ENCODE results near the gene TXNDC5.

The TXNDC5 gene

DNA sequence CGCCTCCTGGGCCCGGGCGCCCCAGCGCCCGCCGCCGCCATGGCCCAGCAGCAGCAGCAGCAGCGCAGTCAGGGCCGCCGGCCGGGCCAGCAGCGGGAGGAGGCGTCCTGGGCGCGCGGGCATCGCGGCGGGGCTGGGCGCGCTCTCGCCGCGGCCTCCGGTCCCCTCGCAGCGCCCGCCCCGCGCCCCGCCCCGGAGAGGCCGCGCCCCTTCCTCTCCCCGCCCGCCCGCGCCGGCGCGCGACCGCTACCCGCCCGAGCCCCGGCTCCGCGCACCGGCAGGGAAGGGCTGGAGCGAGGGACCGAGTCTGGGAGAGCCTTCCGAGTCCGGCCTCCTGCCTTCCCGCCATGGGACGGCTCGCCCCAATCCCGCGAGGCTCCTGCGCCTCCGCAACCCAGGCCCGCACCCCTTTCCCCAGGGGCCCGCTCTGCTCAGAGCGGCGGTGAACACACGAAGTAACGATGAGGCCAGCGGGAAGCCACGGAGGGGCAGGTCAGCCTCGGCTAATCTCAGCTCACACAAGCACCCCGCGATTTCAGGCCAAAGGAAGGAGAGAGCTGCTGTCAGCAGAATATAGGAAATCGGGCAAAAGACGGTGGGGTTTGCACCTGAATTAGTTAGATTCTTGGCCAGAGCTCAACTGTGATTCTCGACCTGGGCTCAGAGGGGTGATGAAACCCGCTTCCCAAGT lies at the start of gene TXNDC5:
TXNDC5 (minus strand) TSS at position 135 of the 691 bp plus-strand sequence; CDS start at position 123, 12 bp downstream.
- DNase-seq (ENCODE audit: low read depth in 2 of 2), result peak; percentile 23 to 53

DNA sequence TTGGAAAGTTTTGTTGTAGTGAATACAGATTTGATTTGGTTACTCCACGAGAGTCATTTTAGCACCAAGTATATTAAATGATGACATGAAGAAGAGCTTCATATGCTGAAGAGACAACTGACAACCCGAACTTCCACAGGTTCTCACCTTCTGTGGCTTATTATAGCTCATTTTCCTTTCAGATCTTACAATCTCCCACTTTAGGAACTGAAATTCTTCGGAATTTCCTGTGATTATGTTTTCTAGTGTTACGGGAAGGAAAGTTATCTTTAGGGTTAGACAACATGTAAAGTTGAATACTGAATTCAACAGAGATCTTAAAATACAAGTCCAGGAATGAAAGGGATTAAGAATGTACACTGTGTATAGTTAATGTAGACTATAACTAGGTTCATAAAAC lies 49.6 kb upstream of the TXNDC5 start:
- no peak for DNase-seq (ENCODE audit: low read depth in 2 of 2)

DNA sequence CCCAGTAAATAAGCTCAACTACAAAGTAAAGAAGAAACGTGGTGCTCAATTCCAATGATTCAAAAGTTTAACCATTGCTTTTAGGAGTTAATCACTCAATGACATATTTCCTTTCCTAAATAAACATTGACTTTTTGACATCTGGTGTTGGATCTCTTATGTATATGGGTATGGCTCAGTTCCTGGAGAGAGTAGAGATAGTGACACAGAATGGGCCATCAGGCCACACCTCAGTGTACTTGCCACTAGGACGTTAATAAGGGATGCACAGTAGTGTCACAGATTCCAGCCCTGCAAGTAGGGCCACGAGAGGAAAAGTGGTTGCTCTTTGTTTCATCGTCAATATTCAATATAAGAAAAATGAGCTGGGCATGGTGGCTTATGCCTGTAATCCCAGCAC lies 48.9 kb upstream of the TXNDC5 start:
- DNase-seq (ENCODE audit: low read depth in 2 of 2), result no peak

DNA sequence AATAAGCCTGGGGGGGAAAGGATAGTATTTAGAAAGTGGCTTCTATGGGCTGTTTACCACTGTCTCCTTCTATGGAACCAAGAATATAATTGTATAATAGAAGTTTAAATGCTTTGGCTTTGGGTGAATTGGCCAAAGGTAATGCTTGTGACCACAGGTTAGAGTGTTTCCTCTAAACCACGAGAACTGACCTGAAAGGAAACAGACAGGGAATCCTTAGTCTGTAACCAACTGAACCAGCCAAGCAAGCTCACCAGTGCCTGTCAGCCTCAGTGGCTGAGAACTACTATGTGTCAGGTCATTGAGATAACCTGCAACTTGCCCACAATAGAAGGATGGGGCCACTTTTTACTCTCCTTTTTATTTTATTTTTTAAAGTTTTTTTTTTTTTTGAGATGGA lies 47.9 kb upstream of the TXNDC5 start:
- no peak for DNase-seq (ENCODE audit: low read depth in 2 of 2)

DNA sequence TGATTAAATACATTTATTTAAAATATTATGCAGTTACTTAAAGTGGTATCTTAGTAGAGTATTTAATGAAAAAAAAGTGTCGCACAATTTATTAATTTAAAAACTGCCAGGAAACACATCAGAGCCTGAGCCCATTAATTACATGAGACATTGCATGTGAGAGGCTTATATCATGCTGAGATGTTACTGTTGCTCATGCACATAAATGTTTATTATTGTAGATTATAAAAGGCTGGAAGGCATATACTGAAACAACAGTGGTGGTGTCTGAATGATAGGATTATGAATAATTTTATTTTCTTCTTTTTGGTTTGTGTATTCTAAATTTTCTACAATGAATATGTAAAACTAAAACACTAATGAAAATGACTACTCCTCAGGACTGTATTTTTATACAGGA lies 45.7 kb upstream of the TXNDC5 start:
- DNase-seq (ENCODE audit: low read depth in 2 of 2), result no peak

DNA sequence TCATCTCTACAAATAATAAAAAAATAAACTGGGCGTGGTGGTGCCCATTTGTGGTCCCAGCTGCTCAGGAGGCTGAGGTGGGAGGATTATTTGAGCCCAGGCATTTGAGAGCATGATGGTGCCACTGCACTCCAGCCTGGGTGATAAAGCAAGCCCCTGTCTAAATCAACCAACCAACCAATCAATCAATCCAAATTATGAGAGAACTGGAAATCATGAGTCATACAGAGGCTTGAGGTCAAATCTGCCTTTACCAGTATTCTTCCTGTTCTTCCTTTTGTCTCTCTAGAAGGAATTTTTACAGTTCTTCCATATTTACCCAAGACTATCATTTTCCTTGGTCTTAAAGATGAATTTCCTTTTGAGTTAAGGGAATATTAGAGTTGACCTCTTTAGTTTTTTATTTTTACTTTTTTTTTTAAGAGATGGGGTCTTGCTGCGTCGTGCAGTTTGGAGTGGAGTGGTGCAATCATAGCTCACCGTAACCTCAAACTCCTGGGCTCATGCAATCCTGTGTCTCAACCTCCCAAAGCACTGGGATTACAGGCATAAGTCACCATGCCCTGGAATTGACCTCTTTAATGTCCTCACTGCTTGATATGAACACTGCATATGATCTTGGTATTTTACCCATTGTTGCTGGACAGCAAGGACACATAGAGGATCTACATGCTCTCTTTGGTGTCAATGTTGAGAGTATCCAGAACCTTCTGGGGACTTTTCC lies 44.1 kb upstream of the TXNDC5 start:
- DNase-seq (ENCODE audit: low read depth in 2 of 2), result no peak

DNA sequence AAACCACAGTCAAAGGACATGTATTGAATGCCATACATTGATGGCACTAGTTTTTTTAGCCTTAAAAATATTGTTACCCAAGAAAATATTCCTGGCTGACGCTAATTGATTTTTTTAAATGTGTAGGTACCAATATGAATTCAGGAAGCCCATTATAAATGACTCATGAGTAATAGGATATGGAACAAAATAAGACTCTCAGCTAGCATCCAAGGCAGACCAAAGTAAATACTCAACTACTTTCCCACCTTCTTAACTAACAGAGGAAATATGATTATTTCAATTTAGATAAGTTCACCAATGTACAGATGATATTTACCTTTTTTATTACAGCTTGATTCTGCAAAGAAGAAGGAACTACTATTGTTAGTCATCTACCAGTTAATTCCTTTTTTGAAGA lies 43.2 kb upstream of the TXNDC5 start:
- no peak for DNase-seq (ENCODE audit: low read depth in 2 of 2)

DNA sequence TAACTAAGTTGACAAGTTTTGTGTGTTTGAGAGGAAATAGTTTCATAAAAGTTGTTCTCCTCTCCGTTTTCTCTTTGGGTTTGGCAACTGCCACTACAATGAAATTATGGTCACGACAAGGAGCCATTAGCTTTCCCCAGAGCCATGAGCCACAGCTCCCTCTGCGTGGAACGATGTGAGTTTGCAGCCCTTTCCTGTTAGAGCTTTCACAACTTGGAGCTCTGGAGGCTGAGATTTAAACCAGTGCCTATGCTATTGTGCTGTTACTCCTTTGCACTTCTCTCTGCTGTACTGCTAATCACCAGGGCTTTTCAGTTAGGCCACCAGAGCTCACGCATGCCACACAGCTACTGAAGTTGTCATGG lies 29.3 kb upstream of the TXNDC5 start:
- DNase-seq (ENCODE audit: low read depth in 2 of 2), result no peak

DNA sequence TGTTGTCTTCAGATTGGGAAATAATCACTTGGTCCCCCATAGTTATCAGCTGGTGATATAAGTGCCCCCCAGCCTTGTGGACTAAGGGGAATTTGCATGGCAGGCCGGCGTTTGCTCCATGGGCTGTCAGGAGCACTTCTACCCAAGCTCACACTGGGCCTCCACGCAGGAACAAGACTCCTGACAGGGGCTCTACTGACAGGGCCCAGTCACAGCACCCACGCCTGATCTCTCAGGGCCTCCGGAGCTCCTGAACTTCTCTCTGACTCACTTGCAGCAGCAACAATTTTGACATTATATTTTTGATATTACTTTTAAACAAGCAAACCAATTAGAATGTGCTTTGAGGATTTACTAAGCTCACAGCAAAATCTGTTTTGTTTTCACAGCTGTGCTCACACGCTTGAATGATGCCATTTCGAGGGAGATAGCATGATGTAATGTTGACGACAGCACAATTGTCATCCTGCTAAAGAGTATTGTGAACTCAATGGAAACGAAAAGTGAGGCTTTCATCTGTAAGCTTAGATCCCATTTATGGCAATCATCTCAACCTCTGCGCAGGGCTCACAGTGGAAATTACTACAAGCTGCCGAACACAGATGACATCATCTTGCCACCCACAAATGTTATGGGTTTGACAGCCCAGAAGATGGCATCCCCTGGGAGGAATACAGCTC lies 28.7 kb upstream of the TXNDC5 start:
- DNase-seq (ENCODE audit: low read depth in 2 of 2), result no peak

DNA sequence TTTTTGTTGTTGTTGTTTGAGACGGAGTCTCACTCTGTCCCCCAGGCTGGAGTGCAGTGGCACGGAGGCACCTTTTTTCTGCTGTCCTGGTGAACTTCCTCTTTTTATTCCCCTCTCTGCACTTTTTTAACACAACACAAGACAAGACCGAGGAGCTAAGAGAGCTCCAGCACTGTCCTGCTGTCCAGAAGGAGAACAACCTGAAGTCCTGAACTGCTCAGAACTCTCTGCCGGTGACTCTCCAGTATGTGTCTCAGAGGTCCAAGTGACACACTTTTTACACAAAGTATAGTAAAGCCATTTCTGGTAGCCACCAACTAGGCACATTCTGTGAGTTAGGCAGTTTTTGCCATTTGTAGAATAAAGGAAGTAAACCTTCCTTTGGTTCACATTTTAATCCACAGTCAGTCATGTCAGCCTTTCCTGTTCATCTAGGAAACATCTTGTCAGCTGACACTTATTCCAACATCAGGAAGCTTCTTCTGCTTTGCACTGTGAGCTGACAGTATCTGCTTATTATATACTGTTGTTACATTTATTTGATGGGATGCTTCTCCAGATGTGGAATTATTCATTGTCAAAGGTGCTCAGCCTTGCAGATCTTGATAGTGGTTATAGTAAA lies 28.1 kb upstream of the TXNDC5 start:
- no peak for DNase-seq (ENCODE audit: low read depth in 2 of 2)

DNA sequence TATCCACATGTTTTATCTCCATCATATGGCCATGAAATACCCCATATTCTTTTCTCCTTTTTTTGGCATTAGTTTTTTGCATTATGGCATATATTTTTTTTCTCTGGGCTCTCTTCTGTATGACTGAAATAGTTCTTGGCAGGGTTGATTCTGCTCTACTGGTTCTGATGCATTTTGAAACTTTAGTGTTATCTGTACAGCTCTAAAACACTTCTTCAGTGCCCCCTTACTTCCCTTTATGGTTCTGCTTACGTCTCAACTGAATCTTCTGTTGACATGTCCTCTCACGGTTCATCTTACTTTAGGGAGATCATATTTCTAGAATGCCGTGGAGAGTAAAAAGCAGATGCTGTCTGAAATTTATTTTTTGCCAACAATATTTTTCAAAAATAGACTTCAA lies 23.2 kb upstream of the TXNDC5 start:
- DNase-seq (ENCODE audit: low read depth in 2 of 2), result no peak

DNA sequence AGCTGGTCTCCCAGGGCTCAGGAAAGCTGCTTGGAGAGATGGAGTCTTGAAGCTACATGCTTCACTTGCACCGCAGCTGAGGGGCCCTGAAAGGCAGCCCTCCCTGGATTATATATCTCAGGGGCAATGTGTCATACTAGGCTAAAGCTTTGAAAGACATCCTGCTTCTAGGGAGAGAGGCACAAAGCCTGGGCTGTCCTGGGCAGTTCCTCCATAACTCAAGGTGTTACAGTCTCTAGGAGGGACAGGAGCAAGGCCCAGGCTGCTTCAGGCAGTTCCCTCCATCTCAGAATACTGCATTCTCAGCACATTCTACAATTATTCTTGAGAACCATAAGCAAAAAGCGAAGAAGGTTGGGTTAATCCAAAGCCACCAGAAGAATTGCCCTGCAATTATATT lies 22.0 kb upstream of the TXNDC5 start:
- no peak for DNase-seq (ENCODE audit: low read depth in 2 of 2)

DNA sequence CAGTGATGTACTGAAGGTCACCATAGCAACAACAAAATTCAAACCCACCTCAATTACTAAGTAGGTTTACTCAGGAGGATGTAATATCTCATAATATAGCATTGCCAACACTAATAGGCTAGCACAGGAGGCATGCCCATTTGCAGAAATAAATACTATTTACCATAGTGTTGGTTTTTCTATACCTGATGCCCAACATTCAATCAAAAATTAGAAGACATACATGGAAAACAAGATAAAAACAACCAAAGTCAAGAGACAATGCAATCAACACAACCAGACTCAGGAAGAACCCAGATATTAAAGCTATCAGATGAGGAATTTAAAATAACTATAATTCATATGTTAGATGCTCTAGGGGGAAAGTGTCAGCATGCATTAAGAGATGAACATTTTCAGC lies 14.3 kb upstream of the TXNDC5 start:
- no peak for DNase-seq (ENCODE audit: low read depth in 2 of 2)

DNA sequence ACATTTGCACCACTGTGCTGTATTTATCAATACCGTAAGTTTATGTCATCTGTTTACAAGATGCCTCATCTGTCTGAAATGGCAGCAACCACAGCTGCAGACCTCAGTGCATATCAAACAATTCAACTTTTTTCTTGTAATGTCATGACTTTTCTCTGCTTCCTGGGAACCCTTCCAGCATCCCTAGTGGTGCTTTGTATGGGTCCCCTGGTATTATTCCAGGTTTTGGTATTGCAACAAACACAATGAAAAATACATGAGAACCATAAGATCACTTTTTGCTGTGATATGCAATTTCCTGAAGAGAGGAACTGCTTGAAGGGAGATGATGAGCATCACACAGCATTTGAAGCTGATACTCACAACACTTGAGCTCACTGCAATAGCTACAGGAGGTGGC lies 12.0 kb upstream of the TXNDC5 start:
- DNase-seq (ENCODE audit: low read depth in 2 of 2), result no peak

DNA sequence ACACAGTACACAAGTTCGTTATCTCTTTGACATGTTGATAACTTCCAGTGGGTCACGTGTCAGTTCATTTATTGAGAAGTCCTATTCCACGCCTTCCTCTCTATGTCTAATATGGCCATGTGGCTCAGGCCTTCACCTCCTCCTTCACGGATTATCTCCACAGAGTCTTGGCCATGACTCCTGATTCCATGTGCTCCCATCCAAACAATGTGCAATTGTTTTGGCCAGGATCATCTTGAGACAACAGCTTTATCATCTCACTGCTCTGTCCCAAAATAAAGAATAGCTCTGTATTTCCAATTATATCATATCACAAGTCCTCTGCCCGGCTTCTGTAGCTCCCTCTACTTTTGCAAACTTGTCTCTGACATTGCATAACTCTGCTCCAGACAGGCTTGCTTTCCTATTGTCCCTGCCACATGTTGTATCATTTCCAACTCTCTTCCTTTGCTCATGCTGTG lies 11.1 kb upstream of the TXNDC5 start:
- DNase-seq (ENCODE audit: low read depth in 2 of 2), result no peak

DNA sequence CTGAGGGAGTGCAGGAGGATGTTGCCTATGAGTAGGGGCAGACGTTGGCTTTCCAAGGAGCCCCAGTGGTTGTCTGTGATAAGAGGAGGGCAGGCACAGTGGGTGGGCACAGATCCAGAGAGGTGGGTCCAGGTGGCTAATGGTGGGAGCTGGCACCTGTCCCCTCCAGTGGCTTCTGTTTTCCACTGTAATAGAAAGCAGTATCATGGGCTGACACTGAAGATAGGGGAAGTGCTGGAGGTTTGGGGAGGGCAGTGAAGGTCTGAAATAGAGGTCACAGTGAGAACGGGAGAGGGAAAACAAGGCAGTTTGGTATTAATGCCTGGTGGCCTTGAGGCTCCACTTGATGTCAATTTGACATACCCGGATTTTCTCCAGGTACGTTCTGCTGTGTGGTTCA lies 10.5 kb upstream of the TXNDC5 start:
- DNase-seq (ENCODE audit: low read depth in 2 of 2), result no peak

DNA sequence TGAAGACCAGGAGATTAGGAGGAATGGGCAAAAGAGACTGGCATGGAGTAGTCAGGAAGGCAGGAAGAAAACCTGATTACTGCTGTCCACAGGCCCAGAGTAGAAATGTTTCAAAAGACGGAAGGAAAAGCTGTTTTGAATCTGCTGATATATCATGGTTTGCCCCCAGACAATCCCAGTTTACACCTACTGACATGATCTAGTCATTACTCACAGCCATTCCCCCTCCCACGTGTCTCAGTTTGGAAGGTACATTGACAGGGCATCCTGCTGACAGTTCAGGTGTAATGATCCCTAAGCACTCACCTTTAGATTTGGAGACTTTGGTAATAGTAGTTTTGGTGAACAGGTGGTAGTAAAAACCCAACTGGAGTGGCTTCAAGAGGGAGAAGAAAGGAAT lies 9.8 kb upstream of the TXNDC5 start:
- DNase-seq (ENCODE audit: low read depth in 2 of 2), result no peak

DNA sequence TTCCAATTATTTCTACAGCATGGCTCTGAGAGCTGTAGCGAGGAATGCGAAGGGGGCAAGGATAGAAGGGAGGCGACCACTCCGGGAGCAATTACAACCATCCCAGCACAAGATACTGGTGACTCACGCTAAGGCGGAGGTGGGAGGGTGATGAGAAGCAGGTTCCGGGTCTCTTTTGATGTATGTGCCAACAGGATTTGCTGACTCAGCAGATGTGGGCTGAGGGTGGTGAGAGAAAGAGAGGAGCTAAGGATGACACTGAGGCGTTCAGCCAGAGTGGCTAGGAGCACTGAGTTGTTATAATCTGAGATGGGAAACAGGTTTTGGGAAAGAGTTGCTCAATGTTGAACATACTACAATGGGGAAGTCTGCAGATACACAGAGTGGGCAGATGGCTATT lies 9.3 kb upstream of the TXNDC5 start:
- no peak for DNase-seq (ENCODE audit: low read depth in 2 of 2)

DNA sequence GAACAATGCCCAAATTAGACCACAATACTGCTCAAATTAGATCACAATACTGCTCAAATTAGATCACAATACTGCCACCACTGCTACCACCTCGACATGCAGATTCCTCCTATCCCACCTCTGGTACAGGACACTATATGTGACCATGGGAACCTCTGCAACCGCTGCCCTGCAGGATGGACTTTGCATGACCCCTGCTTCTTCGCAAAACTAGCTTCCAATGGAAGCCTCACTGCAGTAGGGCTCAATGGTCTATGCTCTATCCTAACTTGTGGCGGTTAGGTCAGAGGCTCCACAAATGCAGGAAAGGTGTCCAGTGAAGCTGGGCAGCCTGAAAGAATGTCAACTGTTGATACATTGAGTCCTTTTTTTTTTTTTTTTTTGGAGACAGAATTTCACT lies 7.8 kb upstream of the TXNDC5 start:
- no peak for DNase-seq (ENCODE audit: low read depth in 2 of 2)

DNA sequence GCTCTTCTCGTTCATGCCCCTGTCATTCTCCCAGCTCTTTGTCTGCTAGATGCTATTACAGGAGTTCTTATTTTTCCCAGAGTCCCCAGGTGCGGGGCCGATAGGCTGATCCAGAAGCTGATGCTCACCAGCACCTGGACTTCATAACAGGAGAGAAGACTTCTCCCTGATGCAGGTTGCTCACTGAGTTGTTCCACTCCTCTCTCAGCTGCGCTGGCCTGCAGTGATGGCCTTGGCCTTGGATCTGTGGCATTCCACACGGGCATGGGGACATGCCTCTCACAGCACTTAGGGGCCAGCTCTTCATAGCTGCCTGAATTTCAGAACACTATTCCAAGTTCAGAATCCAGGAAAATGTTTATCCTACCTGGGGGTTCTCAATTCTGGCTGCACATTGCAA lies 7.1 kb upstream of the TXNDC5 start:
- DNase-seq (ENCODE audit: low read depth in 2 of 2), result no peak

DNA sequence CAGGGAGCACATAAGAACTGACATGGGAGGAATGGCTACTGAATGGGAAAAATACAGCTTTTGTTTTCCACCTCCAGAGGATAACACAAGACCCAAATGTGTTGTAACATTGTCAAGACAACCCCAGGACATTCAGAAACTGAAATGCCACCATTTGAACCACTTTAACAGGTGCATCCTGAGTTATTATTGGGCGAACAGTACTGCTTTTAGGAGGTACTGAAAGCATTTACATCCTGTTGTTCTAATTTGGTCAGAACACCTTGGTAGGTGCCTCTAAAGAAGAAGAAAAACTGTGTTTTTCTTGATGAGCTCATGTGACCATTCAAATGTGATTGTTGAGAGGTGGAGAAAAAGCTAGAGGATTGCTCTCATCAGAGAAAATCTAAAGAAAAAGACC lies 6.4 kb upstream of the TXNDC5 start:
- DNase-seq (ENCODE audit: low read depth in 2 of 2), result no peak

DNA sequence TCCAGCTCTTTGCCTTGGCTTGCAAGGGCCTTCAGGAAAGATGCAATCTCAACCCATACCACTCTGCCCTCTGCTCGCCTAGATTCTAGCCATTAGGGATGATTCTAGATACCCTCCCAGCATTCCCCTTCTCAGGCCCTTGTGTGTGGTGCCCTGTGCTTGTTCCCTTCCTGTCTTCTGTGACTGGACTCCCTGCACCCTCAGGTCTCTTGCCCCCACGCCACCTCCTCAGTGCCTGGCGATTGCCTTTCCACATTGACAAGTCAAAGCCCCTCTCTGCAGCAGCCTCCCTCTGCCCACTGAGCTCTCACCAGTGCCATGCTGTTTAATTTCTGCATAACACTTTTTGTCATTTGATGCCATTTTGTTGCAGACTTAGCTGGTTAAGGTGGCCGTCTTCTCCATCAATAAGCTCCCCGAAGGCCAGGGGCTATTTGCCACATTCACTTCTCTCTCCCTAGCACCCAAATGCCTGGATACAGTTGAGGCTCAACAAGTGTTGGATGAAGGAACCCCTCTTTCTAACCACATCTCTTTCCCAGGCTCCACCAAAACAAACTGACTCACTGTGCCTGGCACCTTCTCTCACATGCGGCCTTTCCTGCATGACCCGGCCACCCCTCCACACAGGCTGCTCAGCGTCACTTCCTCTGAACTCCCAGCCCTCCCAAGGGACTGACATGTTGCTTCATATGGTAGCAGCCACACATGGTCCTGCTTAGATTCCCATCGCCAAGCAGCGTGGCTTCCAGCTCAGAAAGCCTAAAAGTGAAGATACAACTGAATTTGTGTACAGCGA lies 4.6 kb upstream of the TXNDC5 start:
- DNase-seq (ENCODE audit: low read depth in 2 of 2), result no peak
